GM18508 (cell line): ENCODE results near the gene GRWD1.

Experiments
- ATAC-seq: cut with Tn5 transposase; IDR thresholded peaks from one replicate; pipeline ENCODE4 v1.9.1; 2021; ENCODE audit warnings: moderate number of reproducible peaks; ENCODE audit not compliant: insufficient read depth, unreplicated experiment

GRWD1 gene

GRCh38 chr19:48445606-48446481 is at the start of gene GRWD1:
Gene GRWD1, plus strand, starts transcription at chr19:48445983. Its CDS starts 23 bp downstream, at chr19:48446006.
- peak; percentile 57 for ATAC-seq

GRCh38 chr19:48396016-48396823 is 49.6 kb upstream of the GRWD1 start:
- ATAC-seq = no peak

- no peak for ATAC-seq
These were observed 49.0 kb upstream of the GRWD1 start for GRCh38 chr19:48396824-48397176.

GRCh38 chr19:48397263-48398101 is 48.3 kb upstream of the GRWD1 start:
- no peak for ATAC-seq

- no peak for ATAC-seq
These were observed 47.7 kb upstream of the GRWD1 start for GRCh38 chr19:48398102-48398374.

GRCh38 chr19:48398375-48399235 is 47.2 kb upstream of the GRWD1 start:
- ATAC-seq = no peak

GRCh38 chr19:48400018-48400742 is 45.6 kb upstream of the GRWD1 start:
- no peak for ATAC-seq

GRCh38 chr19:48401287-48401686 is 44.5 kb upstream of the GRWD1 start:
- ATAC-seq = no peak

GRCh38 chr19:48403606-48404005 is 42.2 kb upstream of the GRWD1 start:
- no peak for ATAC-seq

GRCh38 chr19:48405010-48405659 is 40.6 kb upstream of the GRWD1 start:
- no peak for ATAC-seq

- ATAC-seq = no peak
These were observed 39.9 kb upstream of the GRWD1 start for GRCh38 chr19:48405850-48406249.

- no peak for ATAC-seq
These were observed 31.8 kb upstream of the GRWD1 start for GRCh38 chr19:48413879-48414587.

GRCh38 chr19:48415395-48415794 is 30.4 kb upstream of the GRWD1 start:
- no peak for ATAC-seq

- ATAC-seq = no peak
These were observed 30.0 kb upstream of the GRWD1 start for GRCh38 chr19:48415806-48416221.

- ATAC-seq = no peak
These were observed 28.4 kb upstream of the GRWD1 start for GRCh38 chr19:48417421-48417820.

GRCh38 chr19:48418317-48419064 is 27.3 kb upstream of the GRWD1 start:
- ATAC-seq = no peak

- ATAC-seq = no peak
These were observed 26.4 kb upstream of the GRWD1 start for GRCh38 chr19:48419158-48419920.
